GM19023 (cell line): ENCODE data around the gene CX3CL1.
A peak's percentile ranks its signal among the peaks of the same experiment; 100 is the strongest.
"Not testable (repeated sequence)": the region's sequence is repeated elsewhere in the genome, so short reads cannot be mapped to it uniquely, and the experiment has no call there.

Experiments
- ATAC-seq: cut with Tn5 transposase; IDR thresholded peaks from one replicate; pipeline ENCODE4 v1.9.1; 2021; ENCODE audit warnings: mild to moderate bottlenecking, moderate library complexity; ENCODE audit not compliant: unreplicated experiment

CX3CL1 gene

GRCh38 chr16:57381791-57382534, 9.7 kb downstream of the CX3CL1 start:
- no peak for ATAC-seq

GRCh38 chr16:57382535-57383275, 10.4 kb downstream of the CX3CL1 start:
- ATAC-seq = no peak

GRCh38 chr16:57383276-57384247, 11.3 kb downstream of the CX3CL1 start:
- no peak for ATAC-seq

- no peak for ATAC-seq
Observed at GRCh38 chr16:57384248-57385070, 12.2 kb downstream of the CX3CL1 start.

GRCh38 chr16:57385083-57385482, 12.8 kb downstream of the CX3CL1 start:
- ATAC-seq = no peak

- ATAC-seq = no peak
Observed at GRCh38 chr16:57386381-57386951, 14.2 kb downstream of the CX3CL1 start.

GRCh38 chr16:57387598-57388354, 15.5 kb downstream of the CX3CL1 start:
- ATAC-seq = peak; percentile 49

GRCh38 chr16:57388359-57389086, 16.2 kb downstream of the CX3CL1 start:
- ATAC-seq = peak; percentile 75

GRCh38 chr16:57389087-57389468, 16.8 kb downstream of the CX3CL1 start:
- ATAC-seq = no peak

- no peak for ATAC-seq
Observed at GRCh38 chr16:57390636-57391295, 18.5 kb downstream of the CX3CL1 start.

- no peak for ATAC-seq
Observed at GRCh38 chr16:57391300-57391699, 19.0 kb downstream of the CX3CL1 start.

- ATAC-seq = no peak
Observed at GRCh38 chr16:57391708-57392107, 19.4 kb downstream of the CX3CL1 start.

- ATAC-seq = no peak
Observed at GRCh38 chr16:57392694-57393093, 20.4 kb downstream of the CX3CL1 start.

GRCh38 chr16:57394444-57394843, 22.2 kb downstream of the CX3CL1 start:
- ATAC-seq = no peak

- ATAC-seq = no peak
Observed at GRCh38 chr16:57395026-57395425, 22.7 kb downstream of the CX3CL1 start.

- no peak for ATAC-seq
Observed at GRCh38 chr16:57396786-57397185, 24.5 kb downstream of the CX3CL1 start.

- not testable (repeated sequence) for ATAC-seq
Observed at GRCh38 chr16:57397493-57397892, 25.2 kb downstream of the CX3CL1 start.
